Hematopoietic multipotent progenitor cell treated with erythropoietin and hydrocortisone succinate and interleukin-3 and kit ligand, for 4 days (in vitro differentiated cells): ENCODE results near the gene DDIT4.
"Not testable (repeated sequence)": the region's sequence is repeated elsewhere in the genome, so short reads cannot be mapped to it uniquely, and the experiment has no call there.

Source experiments
- DNase-seq: peaks from one replicate; pipeline ENCODE4 v3.0.0-alpha.2; 2015

The DDIT4 gene

GRCh38 chr10:72296829-72297280 lies 23.1 kb downstream of the DDIT4 start:
- DNase-seq = not testable (repeated sequence)

- peak; percentile 99 for DNase-seq
Observed at GRCh38 chr10:72297281-72297804, 23.6 kb downstream of the DDIT4 start.

DNA sequence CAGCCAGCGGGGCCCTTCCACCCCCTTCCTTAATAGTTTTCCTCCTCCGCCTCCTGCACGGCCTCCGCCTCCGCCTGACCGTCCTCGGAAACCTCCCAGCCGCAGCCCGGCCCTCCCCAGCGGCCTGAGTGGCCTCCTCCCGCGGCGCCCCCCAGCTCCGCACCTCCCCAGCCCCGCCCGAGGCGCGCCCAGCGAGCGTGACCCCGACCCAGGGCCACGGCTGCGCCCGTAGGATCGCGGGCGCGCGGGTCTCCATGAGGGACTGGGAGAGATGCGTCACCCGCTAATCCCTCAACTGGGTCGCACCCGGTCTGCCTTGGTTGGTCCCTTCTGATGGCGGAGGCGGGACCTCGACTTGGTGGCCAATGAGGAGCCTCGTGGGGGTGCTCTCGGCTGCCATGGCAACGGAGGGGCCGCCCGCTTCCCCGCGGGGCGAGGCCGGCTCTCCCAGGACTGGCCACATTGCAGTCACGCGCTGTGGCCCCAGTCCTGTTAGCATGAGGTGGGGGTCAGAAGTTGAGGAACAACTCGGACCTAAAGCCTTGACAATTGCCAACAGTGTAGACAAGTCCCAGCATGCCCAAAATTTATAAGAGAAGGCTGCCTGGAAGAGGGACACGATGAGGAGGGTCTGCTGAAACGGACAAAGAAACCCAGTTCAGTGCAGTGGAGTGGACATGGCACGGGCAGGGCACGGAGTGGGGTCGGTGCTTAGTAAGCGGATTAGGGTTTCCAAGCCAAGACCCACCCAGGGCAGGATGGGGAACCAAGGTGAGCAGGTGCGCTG lies 24.3 kb downstream of the DDIT4 start:
- peak; percentile 99 for DNase-seq

- no peak for DNase-seq
Observed at GRCh38 chr10:72298592-72299519, 25.1 kb downstream of the DDIT4 start.

DNA sequence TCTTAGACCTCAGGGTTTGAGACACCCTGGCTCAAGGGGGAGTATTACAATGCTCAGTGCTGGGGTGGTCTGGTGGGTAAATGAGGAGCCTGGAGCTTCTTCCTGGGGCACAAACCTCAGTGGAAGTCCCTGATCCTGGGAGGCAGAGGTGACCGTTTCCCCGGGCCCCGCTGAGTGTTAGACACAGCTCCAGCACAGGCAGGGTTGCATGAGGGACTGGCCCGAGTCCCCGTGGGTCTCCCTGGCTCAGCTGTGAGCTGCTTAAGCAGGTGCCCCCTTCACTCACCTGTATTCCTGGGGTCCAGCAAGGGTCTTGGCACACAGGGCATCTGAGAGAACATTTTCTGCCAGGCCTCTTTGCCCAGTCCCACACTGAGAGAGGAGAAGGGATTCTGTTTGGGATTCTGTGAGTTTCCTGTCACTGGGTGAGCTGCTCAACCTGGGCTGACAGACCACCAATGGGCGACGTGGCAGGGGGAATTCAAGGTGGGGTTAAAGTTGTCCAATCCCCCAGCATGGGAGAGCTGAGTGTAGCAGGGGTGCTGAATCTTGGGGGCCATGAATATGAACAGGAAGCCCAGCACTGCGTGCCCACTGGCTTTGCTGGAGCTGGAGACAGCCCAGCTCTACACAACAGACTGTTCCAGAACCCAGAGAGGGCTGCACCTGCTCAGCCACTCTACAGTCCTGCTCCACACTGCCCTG lies 29.9 kb downstream of the DDIT4 start:
- DNase-seq = no peak

DNA sequence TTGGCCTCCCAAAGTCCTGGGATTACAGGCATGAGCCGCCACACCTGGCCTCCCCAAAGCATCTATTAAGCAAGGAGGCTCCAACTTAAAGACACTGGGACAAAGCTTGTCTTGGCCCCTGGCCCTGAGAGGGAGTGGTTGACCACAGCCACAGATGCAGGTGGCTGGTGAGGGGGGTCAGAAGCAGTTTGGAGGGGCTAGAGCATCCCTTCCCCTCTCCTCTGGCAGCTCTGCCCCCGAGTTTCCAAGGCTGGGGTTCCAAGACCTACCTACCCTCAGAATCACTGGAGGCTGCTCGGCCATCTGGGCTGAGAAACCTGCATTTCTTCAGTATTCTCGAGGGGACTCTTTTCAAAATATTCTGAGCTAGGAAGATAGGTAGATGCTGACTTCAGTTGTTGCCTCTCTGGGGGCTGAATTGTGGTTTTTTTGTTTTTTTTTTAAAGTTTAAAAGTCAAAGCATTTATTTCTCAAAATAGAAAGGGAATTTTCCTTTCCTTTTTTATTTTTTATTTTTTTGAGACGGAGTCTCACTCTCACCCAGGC lies 32.6 kb downstream of the DDIT4 start:
- no peak for DNase-seq

DNA sequence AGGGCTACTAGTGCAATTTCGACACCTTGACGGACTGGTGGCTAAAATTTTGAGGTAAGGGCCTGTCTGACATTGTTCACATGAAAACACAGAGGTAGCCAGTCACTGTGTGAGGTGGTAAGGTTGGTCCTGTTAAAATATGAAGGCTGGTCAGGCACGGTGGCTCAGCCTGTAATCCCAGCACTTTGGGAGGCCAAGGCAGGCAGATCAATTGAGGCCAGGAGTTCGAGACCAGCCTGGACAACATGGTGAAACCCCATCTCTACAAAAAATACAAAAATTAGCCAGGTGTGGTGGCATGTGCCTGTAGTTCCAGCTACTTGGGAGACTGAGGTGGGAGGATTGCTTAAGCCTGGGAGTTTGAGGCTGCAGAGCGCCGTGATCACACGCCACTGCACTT lies 34.0 kb downstream of the DDIT4 start:
- DNase-seq = not testable (repeated sequence)

DNA sequence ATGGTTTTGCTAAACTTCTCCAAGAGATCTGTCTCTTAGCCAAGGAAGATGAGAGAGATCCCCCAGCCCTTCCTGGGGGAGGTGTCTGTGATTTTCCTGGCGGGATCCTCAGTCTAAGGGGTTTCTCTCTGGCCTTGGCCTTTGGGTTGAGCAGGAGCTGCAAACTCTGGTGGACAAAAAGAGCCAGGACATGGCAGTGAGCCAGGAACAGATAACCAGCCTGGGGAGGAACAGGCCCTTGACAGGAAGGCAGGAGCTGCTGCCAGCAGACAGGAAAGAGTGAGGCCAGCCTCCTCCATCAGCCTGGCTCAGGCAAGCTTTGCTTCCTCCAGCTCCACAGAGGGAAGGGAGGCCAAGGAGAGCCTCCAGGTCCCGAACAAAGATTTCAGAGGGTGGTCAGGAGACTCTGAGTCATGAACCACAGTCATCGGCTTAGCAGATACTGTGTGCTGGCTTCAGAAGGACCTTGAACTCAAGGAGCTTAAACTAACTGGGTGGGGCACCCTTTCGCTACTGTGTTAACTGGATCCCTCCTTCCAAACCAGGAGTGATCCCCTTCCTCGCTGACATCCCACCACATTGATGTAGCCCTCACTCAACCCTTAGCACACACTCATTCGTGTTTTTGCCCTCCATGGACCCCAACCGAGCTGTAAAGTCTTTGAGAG lies 34.7 kb downstream of the DDIT4 start:
- DNase-seq = peak; percentile 90

GRCh38 chr10:72309290-72310240 lies 35.8 kb downstream of the DDIT4 start:
- DNase-seq = peak; percentile 90

DNA sequence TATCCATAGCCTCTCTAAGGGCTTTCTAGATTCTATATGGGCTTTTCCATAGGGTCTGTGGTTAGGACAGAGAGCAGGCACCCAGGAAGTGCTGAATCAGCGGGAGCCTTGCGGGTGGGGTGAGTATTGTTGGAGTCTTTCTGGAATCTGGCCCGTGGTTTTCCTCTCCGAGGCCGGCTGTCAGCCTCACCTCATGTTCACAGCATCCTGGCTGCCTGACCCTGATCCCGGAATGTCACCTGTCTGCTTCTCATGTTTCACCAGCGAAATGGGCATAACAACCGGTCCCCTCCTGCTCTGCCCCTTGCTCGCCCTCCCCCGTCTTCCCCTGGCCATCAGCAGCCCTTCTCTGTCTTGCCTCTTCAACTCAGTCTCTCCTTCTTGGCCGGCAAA lies 36.5 kb downstream of the DDIT4 start:
- DNase-seq = no peak

DNA sequence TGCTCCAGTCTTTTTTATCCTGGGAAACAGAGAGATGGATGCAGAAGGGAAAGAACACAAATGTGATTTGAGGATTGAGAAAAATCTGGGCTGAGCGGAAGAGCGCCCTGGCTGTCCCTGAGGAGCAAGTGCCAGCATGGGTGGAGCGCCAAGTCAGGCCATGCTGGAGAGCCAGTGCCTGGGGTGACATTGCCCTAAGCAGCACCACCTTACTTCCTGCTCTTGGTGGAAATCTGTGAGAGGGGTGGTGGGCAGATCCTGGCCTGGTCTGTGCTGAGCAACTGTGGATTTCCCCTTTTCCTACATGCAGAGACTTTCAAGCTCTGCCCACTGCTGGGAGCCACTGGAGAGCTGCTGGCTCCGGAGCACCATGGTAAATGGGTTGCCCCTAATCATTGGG lies 36.9 kb downstream of the DDIT4 start:
- DNase-seq = no peak

DNA sequence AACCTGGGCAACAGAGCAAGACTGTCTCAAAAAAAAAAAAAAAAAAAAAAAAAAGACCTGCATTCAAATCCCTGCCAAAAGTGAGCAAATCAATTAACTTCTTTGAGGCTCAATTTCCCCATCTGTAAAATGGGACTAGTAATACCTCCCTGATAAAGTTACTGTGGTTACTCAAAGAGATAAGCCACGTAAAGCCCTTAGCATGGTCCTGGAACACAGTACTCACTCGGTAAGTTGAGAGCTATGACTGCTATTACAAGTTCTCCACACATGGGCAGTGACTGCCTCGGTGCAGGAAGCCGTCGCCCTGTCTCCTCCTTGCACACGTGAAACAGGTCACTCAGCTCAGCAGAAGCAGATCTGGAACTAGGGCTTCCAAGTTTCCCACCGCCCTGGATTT lies 37.9 kb downstream of the DDIT4 start:
- DNase-seq = no peak

DNA sequence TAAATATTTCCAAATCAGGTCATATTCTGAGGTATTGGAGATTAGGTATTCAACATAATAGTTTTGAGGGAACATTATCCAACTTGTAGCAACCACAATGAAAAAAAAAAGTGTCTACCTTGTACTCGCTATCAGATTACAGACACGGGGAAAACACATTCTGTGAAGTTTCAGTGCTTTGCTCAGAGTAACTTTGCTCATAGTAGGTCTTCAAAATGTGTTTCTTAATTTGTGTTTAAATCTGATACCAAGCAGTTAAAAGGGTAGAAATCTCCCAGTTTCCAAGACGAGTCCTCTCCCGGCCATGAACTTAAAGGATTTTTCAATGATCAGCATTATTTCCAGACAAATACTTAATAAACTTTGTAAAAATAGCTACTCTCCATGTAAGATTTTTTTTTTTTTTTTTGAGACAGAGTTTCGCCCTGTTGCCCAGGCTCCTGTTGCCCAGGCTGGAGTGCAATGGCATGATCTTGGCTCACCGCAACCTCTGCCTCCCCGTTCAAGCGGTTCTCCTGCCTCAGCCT lies 39.2 kb downstream of the DDIT4 start:
- DNase-seq = no peak

DNA sequence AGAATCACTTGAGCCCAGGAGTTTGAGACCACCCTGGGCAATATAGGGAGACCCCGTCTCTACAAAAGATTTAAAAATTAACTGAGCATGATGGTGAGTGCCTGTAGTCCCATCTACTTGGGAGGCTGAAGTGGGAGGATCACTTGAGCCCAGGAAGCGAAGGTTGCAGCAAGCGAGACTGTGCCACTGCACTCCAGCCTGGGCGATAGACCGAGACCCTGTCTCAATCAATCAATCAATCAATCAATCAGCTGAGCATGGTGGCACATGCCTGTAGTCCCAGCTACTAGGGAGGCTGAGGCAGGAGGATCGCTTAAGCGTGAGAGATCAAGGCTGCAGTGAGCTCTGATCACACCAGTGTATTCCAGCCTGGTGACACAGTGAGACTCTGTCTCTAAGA lies 40.5 kb downstream of the DDIT4 start:
- no peak for DNase-seq

GRCh38 chr10:72315054-72315453 lies 41.3 kb downstream of the DDIT4 start:
- DNase-seq = no peak

GRCh38 chr10:72315611-72316385 lies 42.1 kb downstream of the DDIT4 start:
- DNase-seq = no peak

- DNase-seq = no peak
Observed at GRCh38 chr10:72316386-72316700, 42.6 kb downstream of the DDIT4 start.

- peak; percentile 92 for DNase-seq
Observed at GRCh38 chr10:72316748-72317435, 43.2 kb downstream of the DDIT4 start.
